Stimulated activated CD4-positive, alpha-beta T cell treated with anti-CD3 and anti-CD28 coated beads, Interleukin-12 subunit alpha, Interleukin-12 subunit beta, amount 100 ng/mL, for 24 hours (primary cell): ENCODE results near the gene ACOT9.
"Not testable (repeated sequence)": the region's sequence is repeated elsewhere in the genome, so short reads cannot be mapped to it uniquely, and the experiment has no call there.

Experiments used
- DNase-seq, 2 experiments: peaks; one replicate each; pipeline ENCODE4 v3.0.0-alpha.2; 2020; ENCODE audit warnings: low read depth in 2 of 2

ACOT9 gene

DNA sequence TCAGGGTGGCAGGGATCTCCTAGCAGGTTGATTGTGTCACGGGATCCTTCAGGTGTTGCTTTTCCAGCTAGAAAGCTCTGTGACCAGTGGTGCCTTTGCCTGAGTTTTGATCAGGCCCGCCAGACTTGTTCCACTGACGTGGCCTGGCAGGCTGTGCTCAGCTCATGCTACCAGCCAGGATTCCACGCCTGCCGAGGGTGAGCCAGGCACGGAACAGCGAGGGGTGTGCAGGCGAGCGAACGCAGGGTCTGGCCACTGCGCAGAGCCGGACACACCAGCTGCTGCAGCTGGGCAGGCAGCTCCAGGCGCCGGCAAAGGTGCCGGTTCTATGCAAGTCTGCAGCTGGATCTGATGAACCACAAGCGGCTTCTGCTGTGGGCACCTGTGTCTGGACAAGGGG lies 22.8 kb upstream of the ACOT9 start:
- DNase-seq = no peak

DNA sequence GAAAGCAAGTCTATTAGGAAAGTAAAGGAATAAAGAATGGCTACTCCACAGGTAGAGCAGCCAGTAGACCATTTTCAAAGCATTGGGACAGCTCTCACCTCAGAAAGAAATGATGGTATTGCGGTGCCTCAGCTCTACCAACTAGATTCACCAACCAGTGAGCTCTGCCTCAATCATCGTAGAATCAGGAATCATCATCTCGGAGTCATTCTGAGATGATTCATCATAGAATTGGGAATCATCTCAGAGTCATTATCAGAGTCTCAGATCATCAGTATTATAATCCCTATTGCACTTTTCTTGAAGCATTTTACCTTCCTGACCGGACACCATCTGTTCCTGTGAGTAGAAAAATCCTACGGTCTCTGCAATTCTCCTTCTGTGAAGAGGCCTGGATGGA lies 22.4 kb upstream of the ACOT9 start:
- no peak for DNase-seq

DNA sequence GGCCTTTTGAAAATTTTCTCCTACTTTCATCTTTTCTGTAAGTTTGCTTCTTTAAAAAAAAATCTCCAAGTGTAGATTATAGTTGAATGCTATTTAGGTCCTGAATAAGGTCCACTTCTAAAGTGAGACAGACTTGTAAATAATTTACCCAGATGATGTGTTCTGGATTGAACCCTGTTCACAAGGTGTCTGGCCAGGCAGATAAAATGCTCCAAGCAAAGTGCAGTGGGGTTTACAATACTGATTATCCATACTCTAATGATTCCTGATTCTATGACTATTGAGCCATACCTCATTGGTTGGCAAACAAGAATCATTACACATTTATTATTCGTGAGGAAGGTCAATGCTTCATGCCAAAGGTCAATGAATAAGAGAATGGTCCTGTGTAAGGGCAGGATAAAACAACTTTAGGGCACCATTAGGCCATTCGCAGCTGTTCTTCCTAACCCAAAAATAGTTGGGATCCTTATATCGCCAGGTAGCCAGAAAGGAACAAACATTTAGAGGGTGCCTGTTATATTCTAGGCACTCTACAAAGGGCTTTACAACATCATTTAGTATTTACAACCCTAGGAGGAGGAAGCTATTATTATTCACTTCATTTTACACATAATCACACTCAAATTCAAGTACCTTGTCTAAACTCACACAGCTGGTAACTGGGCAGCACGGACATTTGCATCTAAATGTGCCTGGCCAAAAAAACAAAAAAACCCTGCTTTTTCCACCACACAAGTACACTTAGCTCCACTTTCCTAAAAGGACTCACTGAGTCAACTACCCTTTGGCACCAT lies 21.3 kb upstream of the ACOT9 start:
- DNase-seq = no peak

DNA sequence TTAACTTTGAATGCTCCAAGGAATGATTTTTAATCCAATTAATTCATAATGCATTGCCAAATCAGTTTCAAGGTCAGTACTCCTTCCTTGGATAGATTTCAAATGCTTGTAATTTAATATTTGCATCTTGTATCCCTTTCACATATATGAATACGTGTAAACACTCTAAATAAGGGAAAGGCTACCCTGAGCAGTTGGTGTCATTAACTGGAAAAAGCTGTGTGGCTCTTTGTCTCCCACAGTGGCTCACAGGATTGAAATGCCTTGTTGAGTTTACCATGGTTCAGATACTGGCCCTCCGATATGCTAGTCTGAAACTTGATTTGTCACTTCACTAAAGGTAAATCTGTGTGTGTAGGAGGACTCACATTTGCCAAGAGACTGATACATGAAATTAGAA lies 16.7 kb upstream of the ACOT9 start:
- no peak for DNase-seq

DNA sequence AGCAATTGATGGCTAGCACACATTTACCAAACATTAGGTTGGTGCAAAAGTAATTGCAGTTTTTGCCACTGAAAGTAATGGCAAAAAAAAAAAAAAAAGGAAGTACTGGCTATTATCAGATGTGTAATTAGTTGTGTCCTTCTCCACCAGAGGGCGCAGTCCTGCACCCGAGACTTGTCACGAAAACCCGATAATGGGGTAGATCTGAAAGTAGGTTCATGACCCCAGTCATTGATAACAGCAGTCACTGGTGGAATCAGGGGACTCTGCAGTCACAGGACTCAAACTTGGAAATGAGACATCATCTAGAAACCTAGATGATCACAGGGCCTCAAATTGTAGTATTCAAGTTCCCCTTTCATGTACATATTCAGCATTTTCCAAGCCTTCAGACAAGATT lies 13.1 kb upstream of the ACOT9 start:
- DNase-seq = peak; percentile 9 to 32

DNA sequence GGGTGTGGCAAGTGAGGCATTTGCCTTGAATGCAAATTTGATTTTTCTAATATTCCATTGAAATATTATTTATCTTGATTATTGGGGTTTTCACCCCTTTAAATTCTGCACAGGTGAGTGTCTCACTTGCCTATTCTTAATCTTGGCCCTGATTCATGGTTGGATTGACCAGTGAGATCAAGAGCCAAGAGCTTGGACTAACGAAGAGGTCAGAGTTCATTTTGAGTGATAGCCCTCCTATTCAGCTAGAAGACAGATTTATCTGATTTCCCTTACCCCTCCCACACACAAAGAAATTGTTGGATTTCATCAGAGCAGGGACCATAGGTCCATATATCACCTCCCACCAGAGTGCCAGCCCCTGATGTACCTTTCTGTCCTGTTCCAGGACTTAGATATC lies 11.6 kb upstream of the ACOT9 start:
- no peak for DNase-seq

DNA sequence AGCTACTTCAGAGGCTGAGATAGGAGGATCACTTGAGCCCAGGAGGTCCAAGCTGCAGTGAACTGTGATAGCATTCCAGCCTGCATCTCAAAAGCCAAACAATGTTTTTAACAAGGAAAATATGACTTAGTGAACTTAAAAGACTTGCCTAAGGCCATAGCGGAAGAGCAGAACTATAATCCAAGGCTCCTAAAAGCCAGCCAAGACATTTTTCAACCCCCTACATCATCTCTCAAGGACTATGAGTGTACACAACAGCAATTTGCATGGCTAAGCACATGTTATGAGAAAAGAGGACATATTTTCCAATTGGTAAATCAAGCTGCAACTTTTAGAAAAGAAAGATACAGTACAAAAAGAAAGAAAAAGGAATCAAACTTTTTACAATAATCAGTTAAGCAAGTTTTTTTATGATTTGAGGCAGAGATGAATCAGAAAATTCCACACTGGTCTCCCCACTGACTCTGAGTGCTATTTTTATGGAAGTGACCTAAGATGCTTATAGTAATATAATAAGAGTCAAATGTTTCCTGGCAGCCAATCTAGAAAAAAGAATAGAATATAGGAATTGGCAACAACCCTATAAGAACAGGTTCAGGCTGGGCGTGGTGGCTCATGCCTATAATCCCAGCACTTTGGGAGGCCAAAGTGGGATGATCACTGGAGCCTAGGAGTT lies 9.8 kb upstream of the ACOT9 start:
- no peak for DNase-seq

DNA sequence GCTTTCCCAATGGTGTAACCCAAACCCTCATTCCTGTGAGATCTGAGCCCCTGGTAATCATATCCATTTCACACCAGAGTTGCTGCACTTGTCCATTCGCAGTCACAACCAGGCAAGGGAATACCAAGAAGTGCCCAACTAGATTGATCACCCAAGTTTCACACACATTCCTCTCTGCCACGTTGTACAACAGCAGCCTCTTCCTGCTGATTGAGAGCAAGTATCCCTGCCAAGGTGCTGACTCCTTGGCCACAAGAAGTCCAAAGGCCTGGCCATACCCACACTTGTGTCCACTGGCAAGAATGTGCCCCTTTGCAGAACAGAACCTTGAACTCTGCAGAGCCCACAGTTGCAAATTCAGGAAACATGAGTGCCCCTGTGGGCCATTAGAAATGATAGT lies 6.5 kb upstream of the ACOT9 start:
- no peak for DNase-seq

DNA sequence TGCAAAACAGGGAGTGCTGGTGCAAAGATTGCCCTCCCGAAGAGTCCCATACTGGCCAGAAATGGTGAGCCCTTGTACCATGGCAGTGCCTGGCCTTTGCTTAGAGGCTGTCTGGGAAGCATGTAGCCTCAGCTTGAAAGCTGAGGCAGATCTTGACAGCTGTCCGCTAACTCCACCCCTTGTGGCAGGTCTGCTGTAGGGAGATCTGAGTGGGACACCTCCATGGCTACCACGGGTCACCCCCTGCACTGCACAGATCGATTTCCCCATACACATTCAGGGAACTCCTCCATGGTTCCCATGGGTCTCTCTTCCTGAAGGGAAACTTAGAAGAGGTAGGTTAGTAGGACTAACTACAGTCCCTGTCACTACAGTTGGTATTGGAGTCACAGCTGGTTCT lies 6.1 kb upstream of the ACOT9 start:
- DNase-seq = no peak

DNA sequence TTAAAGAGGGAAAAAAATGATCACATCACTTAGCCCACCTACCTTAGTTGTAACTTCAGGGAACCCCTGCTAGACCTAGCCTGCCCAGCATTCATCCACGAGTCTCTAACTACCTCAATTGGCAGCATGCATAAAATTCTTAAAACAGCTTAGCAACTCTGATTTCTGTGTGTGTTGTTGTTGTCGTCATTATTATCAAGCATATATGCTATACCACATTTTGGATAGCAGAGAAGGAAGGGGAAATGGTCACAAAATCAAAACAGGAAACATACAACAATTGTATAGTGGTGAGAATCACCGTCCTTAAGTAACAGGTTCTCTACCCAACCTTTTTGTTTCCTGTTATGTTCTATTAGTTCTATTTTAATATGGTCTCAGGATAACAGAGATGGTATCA lies 2.7 kb upstream of the ACOT9 start:
- DNase-seq = no peak

DNA sequence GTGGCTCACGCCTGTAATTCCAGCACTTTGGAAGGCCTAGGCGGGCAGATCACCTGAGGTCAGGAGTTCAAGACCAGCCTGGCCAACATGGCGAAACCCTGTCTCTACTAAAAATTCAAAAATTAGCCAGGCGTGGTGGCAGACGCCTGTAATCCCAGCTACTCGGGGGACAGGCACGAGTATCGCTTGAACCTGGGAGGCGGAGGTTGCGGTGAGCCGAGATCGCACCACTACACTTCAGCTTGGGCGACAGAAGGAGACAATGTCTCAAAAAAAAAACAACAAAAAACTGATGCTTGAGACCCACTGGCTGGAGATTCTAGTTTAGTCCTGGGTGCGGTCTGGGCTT lies 521 bp upstream of the ACOT9 start:
- not testable (repeated sequence) for DNase-seq

DNA sequence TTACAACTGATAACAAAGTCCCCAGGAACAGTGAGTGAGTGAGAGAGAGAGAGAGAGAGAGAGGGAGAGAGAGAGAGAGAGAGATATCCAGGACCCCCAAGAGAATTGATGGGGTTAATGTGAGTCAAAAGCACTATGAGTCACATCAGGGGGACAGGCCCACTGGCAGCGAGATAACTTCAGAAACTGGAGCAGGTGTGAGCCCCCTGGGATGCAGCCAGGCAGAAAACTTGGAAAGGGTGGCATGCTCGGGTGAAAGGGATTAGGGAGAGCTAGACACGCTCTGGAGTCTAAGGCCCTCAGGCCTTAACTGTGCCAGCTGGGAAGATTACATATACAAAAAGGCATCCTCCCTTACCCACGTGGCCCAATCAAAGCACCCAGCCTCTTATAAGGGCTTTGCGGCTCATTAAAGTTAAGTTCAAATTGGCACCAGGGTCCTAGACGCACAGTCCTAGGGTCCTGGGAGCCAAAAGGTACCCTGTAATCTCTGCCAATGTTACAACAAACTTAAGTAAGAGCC lies 841 bp downstream of the ACOT9 start:
- DNase-seq = no peak

DNA sequence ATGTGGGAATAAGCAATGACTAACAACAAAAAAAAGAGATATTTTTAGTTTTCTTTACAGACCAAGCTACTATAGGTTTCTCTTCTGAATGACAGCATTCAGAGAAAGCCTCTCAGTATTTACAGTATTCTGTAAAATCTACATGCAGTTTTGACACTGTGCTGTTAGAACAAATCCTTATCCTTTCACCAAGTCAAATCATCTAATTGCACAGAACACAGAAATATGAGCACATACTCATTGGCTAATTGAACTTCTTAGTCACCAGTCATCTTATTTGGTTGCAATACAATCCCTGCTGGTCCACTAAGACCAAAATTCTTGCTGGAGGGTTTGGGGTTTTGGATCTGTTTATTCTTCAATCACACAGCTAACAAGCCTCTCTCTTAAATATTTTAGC lies 5.7 kb downstream of the ACOT9 start:
- DNase-seq = no peak

DNA sequence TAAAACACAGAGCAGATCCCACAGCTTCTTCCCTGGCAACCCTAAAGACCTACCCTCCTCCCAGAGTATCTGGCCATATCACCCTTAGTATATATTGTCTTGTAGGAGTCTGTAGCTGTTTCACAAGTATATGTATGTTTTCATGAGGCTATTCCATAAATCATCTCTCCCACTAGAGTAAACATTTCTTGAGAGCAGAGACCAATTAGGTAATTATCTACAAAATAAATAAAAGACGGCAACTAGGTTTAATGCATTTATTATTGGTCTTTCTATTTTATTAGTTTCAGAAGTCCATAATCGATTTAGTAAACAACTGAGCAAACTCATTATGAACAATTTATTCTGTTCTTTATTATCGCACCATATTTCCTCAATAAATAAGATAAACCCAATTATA lies 7.0 kb downstream of the ACOT9 start:
- DNase-seq = no peak

DNA sequence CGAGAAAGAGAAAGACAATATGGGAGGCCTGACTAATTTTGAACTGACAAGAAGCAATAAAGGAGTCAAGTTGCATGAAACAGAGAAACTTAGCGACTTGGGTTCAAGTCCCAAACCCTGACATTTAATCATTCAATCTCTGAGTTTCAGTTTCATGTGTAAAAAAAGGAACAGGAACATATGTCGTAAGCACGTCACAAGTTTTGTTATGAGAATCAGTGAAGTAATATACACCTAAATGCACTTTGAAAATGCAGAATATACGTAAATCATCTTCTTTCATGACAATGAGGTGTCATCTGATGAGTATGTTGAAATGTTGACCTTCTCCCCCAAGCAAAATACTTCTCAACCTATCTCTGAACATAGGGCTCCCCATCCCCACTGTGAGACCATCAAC lies 10.4 kb downstream of the ACOT9 start:
- no peak for DNase-seq

DNA sequence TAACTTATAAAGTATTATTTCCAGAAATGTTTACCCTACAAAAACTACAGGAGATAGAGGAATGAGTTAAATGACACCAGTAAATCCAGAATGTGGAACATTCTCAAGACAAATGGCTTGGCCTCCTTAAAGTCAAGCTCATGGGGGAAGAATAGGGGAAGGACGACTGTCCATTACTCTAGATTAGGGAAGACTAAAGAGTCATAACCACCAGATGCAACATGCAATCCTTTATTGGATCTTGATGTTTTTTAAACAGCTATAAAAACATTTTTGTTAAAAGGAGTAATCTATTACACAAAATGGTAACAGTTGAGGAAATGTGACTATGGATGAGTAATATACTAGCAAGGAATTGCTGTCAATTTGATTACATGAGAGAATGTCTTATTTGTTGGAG lies 11.1 kb downstream of the ACOT9 start:
- no peak for DNase-seq

DNA sequence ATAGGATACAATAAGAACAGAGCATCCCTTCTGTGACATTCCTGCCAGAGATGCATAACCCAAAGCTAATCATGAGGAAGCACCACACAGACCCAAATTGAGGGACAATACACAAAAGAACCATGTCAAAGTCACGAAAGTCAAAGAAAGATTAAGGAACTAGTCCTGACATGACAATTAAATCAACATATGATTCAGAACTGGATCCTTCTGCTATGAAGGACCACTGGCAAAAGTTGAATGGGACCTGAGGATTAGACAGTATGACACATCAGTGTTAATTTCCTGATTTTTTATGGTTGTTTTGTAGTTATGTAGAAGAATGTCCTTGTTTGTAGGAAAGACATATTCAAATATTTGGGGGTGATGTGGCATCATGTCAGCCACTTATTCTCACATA lies 13.9 kb downstream of the ACOT9 start:
- DNase-seq = no peak

DNA sequence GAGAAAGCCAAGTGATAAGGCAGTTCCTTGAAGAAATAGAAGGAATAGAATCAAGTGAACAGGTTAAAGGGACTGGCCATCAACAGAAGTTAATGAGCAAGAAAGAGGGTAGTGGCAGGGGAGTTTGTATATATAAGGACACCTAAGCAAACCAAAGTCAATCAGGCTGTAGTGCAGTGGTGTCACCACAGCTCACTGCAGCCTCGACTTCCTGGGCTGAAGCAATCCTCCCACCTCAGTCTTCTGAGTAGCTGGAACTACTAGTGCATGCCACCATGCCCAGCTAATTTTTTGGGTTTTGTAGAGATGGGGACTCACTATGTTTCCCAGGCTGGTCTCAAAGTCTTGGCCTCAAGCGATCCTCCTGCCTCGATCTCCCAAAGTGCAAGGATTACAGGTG lies 15.9 kb downstream of the ACOT9 start:
- no peak for DNase-seq

DNA sequence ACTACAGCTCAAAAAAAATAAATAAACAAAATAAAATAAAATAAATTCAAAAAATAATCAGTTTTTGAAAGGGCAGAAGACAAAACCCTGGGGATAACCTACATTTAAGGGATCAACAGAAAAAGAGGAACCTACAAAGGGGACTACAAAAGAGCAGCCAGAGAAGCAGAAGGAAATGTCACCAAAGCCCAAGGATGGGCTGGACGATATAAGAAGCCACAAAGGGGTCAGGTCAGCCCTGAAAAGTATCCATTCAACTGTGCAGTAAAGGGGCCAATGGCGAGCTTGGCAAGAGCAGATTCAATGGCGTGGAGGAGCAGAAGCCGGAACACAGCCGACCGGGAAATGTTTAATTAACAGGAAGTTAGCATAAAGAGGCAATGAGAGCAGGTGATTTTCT lies 16.9 kb downstream of the ACOT9 start:
- DNase-seq = no peak

DNA sequence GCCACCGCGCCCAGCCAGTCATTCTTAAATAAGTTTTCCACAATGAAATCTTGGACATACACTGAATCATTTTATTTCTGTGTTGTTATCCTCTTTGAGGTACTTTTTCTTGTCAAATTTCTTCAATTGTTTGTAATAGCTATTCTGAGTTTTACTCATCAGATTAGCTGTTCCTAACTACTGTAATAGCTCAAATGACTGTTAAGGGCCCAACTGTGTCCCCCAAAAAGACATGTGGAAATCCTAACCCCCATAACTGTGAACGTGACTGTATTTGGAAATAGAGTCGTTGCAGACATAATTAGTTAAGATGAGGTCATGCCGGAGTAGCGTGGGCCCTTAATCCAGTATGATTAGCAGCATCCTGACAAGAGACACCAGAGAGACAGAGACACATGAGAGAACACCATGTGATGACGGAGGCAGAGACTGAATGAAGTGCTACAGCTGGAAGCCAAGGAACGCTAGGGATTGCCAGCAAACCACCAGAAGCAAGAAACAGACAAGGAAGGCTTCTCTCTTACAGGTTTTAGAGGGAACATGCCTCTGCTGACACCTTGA lies 22.9 kb downstream of the ACOT9 start:
- DNase-seq = no peak

DNA sequence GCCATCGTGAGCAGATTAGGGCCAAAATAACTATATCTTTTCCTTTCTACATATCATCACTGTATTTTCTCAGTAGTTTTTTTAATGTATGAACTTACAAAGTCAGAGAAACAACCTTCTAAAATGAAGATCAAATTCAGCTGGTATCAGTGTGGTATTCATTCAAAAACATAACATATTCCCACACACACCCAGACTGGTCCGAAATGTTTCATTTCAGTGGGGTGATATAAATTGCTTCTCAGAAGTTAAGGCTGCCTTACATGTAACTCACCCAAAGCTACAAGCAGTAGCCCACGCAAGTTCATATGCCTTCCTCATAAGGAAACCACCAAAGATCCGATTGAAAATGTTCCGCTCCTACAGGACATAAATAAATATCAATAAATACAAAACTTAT lies 37.8 kb downstream of the ACOT9 start:
- no peak for DNase-seq

DNA sequence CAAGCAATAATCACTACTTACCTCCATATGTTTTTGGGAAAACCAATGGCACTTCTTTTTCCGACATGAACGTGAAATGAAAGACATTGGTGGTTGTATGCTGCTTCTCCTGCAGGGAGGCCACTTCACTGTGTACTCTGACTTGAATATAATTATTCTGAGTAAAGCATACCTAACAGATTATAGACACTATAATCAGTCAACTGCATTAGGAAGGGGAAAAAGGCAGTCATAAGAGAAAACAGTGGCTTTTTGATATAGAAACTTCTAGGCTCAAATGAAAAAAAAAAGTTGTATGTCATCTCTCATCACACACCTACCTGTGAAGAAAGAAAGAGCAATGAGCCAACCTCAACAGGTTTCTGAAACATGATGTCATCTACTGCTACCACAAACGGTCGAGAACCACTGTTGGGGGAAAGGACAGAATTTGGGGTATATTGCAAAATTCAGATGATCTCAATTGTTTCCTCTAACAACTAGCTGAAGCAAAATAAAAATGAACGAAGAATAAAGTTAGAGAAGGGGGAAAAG lies 38.3 kb downstream of the ACOT9 start:
- no peak for DNase-seq

DNA sequence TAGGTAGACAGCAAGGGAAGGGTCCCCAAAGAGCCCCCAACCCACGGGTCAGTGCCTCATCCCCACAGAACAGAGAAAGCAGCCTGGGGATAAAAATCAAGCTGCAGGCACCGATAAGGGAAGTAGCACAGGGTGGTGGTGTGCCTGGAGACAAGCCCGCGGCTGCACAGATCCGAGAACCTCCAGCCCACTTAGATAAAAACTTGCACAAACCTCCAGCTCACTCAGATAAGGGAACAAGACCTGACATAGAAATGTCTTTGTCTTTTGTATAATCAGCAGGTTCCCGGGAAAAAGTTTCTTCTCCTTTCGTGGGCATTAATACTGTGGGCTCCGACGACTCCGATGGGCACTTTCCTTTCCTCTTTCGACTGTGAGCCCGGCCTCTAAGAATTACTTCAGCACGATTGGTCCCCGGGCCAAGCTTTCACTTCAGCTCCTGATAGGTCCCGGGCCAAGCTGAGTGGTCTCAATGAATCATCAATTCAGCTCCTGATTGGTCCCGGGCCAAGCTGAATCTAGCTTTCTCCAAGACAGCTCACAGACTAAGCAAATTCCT lies 43.4 kb downstream of the ACOT9 start:
- no peak for DNase-seq
